ENCODE results near the gene BAZ2B.

DNA sequence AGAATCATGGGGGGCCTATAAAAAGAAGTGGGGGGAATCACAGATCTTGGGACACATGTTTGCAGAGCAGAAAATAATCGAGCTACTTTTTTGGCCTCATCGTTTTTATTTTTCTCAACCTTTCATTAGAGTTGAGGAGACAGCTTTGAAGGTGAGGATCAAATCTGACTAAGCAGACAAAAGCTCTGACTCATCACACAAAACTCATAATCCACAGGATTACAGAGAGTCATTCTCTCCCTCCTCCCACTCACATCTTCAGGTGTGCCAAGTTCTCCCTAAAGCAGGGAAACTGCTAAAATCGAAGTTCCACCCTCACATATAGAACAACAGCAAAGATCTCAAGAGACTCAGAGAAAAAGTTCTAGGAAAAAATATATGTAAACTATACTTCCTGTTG is 15.6 kb downstream of the BAZ2B start:
- TF ChIP-seq ZNF282 (IDR thresholded peaks at IDR 0.05; ENCODE audit: partially characterized antibody) (no peak), CREM (IDR thresholded peaks at IDR 0.05) (no peak), CREM (CRISPR knock-in tag; IDR thresholded peaks at IDR 0.05) (no peak), KDM5A (IDR thresholded peaks at IDR 0.05; ENCODE audit: borderline replicate concordance, low read length) (no peak), ZNF335 (CRISPR knock-in tag; IDR thresholded peaks at IDR 0.05) (no peak), EP300 (IDR thresholded peaks at IDR 0.05; ENCODE audit: low read depth in 2 of 2, low read length in 2 of 2) (no peak), EP300 (CRISPR knock-in tag; IDR thresholded peaks at IDR 0.05; ENCODE audit: borderline replicate concordance) (no peak), ZNF607 (CRISPR knock-in tag; IDR thresholded peaks at IDR 0.05; ENCODE audit: borderline replicate concordance) (no peak), NFYC (CRISPR knock-in tag; IDR thresholded peaks at IDR 0.05) (no peak)
- TF ChIP-seq, protein P1, sequence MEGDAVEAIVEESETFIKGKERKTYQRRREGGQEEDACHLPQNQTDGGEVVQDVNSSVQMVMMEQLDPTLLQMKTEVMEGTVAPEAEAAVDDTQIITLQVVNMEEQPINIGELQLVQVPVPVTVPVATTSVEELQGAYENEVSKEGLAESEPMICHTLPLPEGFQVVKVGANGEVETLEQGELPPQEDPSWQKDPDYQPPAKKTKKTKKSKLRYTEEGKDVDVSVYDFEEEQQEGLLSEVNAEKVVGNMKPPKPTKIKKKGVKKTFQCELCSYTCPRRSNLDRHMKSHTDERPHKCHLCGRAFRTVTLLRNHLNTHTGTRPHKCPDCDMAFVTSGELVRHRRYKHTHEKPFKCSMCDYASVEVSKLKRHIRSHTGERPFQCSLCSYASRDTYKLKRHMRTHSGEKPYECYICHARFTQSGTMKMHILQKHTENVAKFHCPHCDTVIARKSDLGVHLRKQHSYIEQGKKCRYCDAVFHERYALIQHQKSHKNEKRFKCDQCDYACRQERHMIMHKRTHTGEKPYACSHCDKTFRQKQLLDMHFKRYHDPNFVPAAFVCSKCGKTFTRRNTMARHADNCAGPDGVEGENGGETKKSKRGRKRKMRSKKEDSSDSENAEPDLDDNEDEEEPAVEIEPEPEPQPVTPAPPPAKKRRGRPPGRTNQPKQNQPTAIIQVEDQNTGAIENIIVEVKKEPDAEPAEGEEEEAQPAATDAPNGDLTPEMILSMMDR (CRISPR knock-in tag; IDR thresholded peaks at IDR 0.05), result no peak
- TF ChIP-seq, protein P2, sequence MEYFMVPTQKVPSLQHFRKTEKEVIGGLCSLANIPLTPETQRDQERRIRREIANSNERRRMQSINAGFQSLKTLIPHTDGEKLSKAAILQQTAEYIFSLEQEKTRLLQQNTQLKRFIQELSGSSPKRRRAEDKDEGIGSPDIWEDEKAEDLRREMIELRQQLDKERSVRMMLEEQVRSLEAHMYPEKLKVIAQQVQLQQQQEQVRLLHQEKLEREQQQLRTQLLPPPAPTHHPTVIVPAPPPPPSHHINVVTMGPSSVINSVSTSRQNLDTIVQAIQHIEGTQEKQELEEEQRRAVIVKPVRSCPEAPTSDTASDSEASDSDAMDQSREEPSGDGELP (IDR thresholded peaks at IDR 0.05; ENCODE audit: borderline replicate concordance, low read depth), result no peak
- TF ChIP-seq, protein P3, sequence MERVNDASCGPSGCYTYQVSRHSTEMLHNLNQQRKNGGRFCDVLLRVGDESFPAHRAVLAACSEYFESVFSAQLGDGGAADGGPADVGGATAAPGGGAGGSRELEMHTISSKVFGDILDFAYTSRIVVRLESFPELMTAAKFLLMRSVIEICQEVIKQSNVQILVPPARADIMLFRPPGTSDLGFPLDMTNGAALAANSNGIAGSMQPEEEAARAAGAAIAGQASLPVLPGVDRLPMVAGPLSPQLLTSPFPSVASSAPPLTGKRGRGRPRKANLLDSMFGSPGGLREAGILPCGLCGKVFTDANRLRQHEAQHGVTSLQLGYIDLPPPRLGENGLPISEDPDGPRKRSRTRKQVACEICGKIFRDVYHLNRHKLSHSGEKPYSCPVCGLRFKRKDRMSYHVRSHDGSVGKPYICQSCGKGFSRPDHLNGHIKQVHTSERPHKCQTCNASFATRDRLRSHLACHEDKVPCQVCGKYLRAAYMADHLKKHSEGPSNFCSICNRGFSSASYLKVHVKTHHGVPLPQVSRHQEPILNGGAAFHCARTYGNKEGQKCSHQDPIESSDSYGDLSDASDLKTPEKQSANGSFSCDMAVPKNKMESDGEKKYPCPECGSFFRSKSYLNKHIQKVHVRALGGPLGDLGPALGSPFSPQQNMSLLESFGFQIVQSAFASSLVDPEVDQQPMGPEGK (CRISPR knock-in tag; IDR thresholded peaks at IDR 0.05), result no peak
- TF ChIP-seq, protein P4, sequence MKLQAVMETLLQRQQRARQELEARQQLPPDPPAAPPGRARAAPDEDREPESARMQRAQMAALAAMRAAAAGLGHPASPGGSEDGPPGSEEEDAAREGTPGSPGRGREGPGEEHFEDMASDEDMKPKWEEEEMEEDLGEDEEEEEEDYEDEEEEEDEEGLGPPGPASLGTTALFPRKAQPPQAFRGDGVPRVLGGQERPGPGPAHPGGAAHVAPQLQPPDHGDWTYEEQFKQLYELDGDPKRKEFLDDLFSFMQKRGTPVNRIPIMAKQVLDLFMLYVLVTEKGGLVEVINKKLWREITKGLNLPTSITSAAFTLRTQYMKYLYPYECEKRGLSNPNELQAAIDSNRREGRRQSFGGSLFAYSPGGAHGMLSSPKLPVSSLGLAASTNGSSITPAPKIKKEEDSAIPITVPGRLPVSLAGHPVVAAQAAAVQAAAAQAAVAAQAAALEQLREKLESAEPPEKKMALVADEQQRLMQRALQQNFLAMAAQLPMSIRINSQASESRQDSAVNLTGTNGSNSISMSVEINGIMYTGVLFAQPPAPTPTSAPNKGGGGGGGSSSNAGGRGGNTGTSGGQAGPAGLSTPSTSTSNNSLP (IDR thresholded peaks at IDR 0.05; ENCODE audit: low read depth, low read length), result no peak
